HG02840 (cell line): ENCODE measurements around the gene SUCLG2.

ENCODE experiments used
- ATAC-seq: cut with Tn5 transposase; IDR thresholded peaks from one replicate; pipeline ENCODE4 v1.9.1; 2021; ENCODE audit warnings: mild to moderate bottlenecking, moderate library complexity, moderate number of reproducible peaks; ENCODE audit not compliant: unreplicated experiment, low FRiP score

SUCLG2 gene

DNA sequence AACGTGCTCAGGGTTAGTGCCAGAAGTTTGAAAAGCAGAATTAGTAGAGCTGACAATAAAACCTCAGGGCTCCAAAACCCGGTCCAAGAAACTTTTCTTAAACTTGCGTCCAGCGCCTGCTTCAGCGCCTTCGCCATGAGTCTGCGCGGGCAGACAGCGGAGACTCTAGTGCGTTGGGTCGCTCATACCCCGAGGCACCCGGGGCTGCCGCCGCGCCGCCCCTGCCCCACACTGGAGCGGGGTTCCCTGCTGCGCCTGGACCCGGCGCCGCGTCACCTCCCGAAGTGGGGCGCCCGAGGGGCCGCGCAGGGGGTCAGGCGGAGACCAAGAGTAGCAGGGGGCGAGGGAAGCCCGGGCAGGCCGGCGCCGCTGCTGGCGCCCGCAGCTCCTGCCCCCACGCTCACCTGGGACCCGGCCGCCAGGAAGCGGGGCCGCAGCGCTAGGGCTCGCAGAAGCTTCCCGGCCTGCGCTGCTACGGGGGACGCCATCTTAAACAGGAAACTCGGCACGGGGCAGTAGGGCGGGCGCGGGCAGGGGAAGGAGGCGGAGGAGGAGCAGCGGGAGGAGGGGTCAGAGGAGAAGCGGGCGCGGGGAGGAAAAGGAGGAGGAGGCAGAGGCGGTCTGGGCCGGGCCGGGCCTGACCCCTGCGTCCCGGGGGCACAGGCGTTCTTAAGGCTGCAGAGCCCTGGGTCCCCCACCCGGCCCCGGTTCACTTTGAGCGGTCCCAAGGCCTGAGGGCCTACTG is at the start of gene SUCLG2:
Gene SUCLG2 (minus strand): TSS at position 514 of the 745 bp plus-strand sequence. CDS start 26 bp downstream, at position 488.
- ATAC-seq = peak; percentile 64

- no peak for ATAC-seq
These were observed 46.2 kb upstream of the SUCLG2 start for GRCh38 chr3:67700596-67700995.

- no peak for ATAC-seq
These were observed 45.5 kb upstream of the SUCLG2 start for GRCh38 chr3:67699882-67700281.

DNA sequence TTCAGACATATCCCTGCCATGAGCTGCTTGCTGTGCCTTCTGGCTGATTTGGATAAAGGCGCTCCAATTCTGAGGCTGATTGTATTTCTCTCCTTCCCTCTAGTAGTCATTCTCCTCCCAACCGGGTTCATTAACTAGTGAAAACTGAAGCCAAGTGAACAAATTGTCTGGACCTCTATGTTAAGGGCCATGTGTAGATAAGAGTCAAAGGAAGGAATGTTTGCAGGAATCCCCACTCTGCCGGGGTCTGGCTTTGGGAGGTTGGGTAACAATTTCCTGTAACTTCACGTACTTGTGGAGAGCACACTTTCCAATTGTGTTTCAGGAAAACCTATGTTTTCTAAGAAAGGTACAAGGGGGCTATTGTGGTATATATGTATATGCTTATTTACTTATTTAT is 38.2 kb upstream of the SUCLG2 start:
- ATAC-seq = no peak

GRCh38 chr3:67691926-67692325 is 37.5 kb upstream of the SUCLG2 start:
- ATAC-seq = no peak

DNA sequence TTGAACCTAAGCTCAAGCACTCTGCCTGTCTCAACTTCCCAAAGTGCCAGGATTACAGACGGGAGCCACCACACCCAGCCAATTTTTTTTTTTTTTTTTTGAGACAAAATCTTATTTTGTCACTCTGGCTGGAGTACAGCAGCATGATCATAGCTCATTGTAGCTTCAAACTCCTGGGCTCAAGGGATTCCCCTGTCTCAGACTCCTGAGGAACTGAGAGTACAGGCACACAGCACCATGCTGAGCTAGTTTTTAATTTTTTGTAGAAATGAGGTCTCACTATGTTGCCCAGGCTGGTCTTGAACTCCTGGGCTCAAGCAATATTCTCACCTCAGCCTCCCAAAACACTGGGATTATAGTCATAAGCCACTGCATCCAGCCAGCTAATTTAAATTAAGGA is 36.8 kb upstream of the SUCLG2 start:
- no peak for ATAC-seq

DNA sequence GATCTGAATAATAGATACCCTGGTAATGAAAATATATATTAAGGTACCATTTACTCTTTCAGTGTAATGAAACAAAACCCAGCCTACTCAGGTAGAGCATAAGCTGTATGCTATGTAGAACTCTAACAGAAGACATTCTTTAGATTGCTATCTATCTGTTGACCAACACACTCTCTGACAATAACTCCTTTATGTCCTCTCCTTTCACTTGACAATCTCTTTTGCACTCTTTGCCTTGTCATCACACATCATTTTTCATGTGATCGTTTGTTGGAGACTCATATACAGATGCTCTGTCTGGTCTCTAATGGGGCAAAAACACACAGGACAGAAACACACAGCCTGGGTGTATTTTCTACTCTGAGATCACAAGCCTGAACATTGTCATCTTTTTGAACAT is 35.4 kb upstream of the SUCLG2 start:
- no peak for ATAC-seq

DNA sequence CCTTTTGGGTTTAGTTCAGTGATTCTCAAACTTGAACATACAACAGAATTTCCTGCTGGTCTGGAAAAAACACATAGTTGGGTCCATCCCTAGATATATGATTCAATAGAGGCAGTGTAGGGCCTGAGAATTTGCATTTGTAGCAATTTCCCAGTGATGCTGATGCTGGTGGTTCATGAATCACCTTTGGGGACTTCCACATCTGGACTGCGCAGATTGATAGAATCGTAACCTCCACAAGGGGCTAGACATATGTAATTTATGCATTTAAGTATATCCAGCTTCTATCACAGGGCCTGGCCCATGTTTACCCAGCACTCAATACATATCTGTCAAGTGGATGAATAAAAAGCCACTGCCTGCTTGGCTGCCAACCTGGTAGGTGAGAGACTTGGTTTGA is 33.8 kb upstream of the SUCLG2 start:
- no peak for ATAC-seq

DNA sequence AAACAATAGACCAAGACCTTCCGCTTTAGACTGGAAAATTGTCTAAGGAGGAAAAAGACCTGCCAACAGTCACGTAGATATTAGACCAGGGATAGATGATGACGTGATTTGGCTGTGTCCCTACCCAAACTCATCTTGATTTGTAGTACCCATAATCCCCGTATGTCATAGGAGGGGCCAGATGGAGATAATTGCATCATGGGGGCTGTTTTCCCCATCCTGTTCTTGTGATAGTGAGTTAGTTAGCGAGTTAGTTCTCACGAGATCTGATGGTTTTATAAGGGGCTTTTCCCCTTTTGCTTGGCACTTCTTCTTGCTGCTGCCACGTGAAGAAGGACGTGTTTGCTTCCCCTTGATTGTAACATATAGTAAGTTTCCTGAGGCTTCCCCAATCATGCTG is 31.7 kb upstream of the SUCLG2 start:
- ATAC-seq = no peak

- peak; percentile 98 for ATAC-seq
These were observed 31.1 kb upstream of the SUCLG2 start for GRCh38 chr3:67685499-67685898.

DNA sequence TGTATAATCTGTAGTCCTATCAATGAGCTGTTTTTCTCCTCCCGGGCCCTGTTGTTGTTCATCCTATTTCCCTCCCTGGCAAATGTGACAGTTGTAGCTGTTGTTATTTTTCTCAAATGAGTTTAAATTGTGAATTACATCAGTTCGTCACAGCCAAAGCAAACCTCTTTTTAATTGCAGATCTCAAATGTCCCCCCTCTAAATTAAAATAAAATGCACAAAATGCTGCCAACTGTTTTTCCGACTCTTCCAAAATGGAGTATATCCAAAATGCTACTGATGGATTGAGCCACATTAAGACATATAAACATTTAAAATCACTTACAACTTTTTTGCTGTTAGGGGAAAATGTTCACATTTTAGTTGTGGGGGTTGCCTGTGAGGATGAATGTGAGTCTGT is 29.8 kb upstream of the SUCLG2 start:
- no peak for ATAC-seq

DNA sequence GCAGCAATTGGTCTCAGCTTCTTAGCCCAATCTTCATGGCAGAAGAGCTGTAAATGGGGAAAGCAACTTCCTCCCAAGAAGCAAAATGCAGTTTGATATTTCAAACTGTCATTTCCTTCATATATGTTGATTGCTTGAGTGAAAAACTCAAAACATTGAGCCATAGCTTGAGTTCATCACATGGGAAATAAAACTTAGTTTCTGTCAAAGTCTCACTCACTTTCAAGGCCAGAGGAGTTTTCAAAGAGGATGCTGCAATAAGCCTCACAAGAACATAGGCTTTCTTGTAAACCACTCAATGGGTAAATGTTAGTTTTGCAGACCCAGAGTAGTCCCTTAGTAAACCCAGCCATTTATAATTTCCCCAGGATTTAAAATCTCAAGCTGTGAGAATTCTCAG is 29.1 kb upstream of the SUCLG2 start:
- ATAC-seq = no peak

GRCh38 chr3:67678665-67679064 is 24.3 kb upstream of the SUCLG2 start:
- no peak for ATAC-seq

DNA sequence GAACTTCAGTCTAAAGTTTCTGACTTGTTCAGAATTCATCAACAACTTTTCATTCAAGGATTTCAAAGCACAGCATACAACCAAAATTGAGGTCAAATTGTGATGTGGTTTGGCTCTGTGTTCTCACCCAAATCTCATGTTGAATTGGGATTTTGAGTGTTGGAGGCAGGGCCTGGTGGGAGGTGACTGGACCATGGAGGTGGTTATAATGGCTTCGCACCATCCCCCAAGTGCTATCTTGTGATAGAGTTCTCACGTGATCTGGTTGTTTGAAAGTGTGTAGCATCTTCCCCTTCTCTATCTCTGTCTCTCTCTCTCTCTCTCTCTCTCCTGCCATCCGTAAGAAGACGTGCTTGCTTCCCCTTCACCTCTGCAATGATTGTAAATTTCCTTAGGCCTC is 19.6 kb upstream of the SUCLG2 start:
- ATAC-seq = no peak

DNA sequence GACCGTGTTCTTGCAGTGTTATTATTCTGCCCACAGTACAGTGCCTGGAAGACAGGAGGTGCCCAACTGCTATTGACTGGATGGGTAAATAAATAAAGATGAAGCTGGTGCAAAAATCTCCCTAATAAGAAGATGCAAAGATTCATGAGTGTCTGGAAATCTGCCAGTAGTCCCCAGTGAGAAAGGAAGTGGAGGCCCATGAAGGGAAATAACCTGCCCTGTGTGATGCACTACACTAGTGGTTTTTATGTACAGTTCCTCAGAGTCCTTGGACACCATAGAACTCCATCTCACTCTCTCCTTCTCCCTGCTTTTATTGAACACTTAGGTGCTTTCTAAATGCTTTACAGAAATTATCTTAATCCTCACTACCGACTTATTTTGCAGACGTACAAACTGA is 8.3 kb upstream of the SUCLG2 start:
- ATAC-seq = no peak

DNA sequence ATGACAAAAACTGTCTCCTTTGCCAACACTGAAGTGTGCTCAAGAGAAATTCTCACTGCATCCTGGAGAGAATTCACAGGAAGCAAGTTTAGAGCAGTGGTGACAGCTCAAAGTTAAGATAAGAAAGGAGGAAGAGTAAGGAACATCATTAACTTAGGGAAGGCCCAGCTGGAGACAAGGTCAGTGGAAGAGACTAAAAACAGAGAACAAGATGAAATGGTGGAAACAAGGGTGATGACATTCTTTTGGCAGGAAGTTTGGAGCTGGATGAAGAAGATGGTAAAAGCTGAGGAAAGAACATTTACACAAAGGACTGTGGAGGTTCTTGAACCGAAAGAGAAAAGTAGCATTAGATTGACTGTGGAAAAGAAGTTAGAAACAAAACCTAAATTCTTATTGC is 6.7 kb upstream of the SUCLG2 start:
- ATAC-seq = no peak

- ATAC-seq = no peak
These were observed 2.8 kb upstream of the SUCLG2 start for GRCh38 chr3:67657192-67657591.

DNA sequence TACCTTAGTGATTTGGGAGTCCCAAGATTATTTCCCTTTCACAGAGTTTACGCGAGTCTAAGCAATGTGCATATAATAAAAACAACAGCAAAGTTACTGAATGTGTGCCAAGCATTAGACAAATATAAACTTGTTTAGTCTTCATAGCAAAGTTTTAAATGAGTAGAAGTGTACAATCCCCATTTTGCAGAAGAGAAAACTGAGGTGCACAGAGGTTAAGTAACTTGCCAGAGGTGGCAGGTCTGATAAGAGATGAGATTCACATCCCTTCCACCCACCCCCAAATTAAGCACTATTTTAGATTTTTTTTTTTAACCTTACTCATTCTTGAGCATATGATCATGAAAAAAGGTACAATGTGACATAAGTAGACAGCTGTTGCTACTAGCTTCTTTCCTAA is 2.2 kb upstream of the SUCLG2 start:
- no peak for ATAC-seq

GRCh38 chr3:67655364-67656121 is 1.1 kb upstream of the SUCLG2 start:
- peak; percentile 43 for ATAC-seq

GRCh38 chr3:67654844-67655177 is 399 bp upstream of the SUCLG2 start:
- ATAC-seq = peak; percentile 4

DNA sequence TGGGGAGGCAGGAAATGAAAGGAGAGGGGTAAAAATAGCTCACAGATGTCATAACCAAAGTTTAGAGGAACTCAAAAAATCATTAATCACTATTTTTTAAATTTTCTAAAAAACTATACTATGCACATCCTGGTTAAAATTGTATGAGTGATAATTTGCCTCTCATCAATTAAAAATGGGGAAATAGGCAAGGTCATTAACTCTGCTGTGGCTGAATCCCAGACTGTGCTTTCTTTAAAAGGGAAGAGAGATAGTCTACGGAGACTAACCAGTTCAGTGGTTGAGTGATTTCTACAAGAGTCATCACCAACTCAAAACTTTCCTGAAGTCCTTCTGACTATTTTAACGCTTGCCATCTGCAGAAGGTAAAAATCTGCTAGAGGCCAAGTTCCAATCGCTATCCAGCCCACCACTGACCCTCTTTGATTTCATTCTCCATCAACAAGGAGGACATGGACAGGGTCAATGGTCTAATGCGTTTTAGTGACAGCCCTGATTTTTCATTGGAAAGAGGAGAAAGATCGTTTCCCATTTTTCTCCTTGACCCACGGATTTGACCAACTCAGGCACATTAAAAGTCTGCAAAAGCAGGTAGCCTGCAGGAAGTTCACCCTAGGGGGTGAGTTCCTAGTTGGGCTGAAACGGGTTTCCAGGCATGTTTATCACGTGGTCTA is 850 bp downstream of the SUCLG2 start:
- ATAC-seq = no peak

GRCh38 chr3:67650084-67650483 is 4.3 kb downstream of the SUCLG2 start:
- ATAC-seq = no peak
